Tibial nerve (tissue), 4 donors: ENCODE measurements around the gene SH2B3.

Source experiments
- EP300 ChIP-seq, 2 donors: sonication (generic); formaldehyde crosslinking; IDR thresholded peaks; one replicate each; pipeline ENCODE4 v1.6.1; 2017; ENCODE audit warnings: antibody characterized with exemption in 2 of 2, mild to moderate bottlenecking in 1 of 2
- POLR2A ChIP-seq, 2 donors: fragments of 450-650 bp; IDR thresholded peaks; one replicate each; pipeline ENCODE4 v1.6.1; 2017; ENCODE audit warnings: antibody characterized with exemption in 2 of 2, mild to moderate bottlenecking in 2 of 2, moderate library complexity in 2 of 2
- TF ChIP-seq, protein P1 (sequence below), 5 experiments: fragments of 200-600 bp in 3 of 5; fragments of 450-650 bp in 2 of 5; sonication (generic) in 3 of 5; IDR thresholded peaks; one replicate each; pipeline ENCODE4 v1.5.1; 2016 to 2019; ENCODE audit warnings: antibody characterized with exemption in 5 of 5, mild to moderate bottlenecking in 3 of 5, moderate library complexity in 2 of 5

DNA sequence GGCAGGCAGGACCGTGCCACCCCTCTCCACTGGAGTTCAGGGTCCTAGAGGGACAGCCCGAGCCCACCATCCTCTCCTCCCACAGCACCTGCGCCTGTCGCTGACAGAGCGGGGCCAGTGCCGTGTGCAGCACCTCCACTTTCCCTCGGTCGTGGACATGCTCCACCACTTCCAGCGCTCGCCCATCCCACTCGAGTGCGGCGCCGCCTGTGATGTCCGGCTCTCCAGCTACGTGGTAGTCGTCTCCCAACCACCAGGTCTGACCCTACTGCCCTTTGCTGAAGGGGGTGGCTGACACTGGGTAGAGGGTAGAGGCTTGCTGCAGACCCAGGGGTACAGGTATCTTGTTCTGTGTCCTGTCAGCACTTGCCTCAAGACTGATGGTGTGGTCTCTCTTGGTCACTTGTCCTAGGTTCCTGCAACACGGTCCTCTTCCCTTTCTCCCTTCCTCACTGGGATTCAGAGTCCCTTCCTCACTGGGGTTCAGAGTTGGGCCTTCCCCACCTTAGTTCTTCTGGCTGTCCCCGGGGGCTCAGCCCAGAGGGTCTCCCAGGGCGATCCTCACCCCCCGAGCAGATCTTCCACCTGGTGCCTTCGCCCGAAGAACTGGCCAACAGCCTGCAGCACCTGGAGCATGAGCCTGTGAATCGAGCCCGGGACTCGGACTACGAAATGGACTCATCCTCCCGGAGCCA, 42.0 kb downstream of the SH2B3 start:
- TF ChIP-seq, protein P1, sequence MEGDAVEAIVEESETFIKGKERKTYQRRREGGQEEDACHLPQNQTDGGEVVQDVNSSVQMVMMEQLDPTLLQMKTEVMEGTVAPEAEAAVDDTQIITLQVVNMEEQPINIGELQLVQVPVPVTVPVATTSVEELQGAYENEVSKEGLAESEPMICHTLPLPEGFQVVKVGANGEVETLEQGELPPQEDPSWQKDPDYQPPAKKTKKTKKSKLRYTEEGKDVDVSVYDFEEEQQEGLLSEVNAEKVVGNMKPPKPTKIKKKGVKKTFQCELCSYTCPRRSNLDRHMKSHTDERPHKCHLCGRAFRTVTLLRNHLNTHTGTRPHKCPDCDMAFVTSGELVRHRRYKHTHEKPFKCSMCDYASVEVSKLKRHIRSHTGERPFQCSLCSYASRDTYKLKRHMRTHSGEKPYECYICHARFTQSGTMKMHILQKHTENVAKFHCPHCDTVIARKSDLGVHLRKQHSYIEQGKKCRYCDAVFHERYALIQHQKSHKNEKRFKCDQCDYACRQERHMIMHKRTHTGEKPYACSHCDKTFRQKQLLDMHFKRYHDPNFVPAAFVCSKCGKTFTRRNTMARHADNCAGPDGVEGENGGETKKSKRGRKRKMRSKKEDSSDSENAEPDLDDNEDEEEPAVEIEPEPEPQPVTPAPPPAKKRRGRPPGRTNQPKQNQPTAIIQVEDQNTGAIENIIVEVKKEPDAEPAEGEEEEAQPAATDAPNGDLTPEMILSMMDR (IDR thresholded peaks at IDR 0.05): no peak
- TF ChIP-seq POLR2A (IDR thresholded peaks at IDR 0.05) (no peak), EP300 (IDR thresholded peaks at IDR 0.05) (no peak)
